Prostate gland (tissue), 2 donors: ENCODE results near the gene MPEG1.

Experiments
- POLR2A ChIP-seq: fragments of 450-650 bp; IDR thresholded peaks from one replicate; pipeline ENCODE4 v1.6.1; 2016; ENCODE audit warnings: antibody characterized with exemption, mild to moderate bottlenecking
- POLR2AphosphoS5 ChIP-seq: sonication (generic); formaldehyde crosslinking; IDR thresholded peaks from one replicate; pipeline ENCODE4 v1.6.1; 2017; ENCODE audit warnings: antibody characterized with exemption
- TF ChIP-seq, protein P1 (sequence below), 4 experiments: fragments of 200-600 bp in 2 of 4; fragments of 450-650 bp in 2 of 4; sonication (generic) in 2 of 4; IDR thresholded peaks; 1 replicate in 3 of 4; 2 replicates in 1 of 4; pipeline ENCODE4 v1.5.1; 2016 to 2019; ENCODE audit warnings: antibody characterized with exemption in 4 of 4, mild to moderate bottlenecking in 2 of 4, moderate library complexity in 2 of 4

DNA sequence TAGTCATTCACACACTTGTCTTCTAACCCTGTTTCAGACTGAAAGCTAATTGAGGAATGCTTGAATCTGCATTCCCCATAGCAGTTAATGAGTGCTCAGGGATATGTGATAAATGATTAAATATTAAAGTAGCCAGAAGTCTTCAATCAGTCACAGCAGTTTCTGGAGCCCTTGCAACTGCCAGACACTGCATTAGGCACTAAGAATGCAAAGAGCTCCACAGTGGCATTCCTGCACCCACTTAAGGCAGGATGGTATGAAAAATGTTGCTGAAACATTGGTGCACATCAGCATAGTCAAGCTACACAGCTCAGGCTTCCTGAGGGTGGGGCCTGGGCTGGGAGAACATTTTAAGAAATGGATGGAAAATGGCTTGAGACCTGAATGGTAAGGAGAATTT lies 34.3 kb downstream of the MPEG1 start:
- TF ChIP-seq, protein P1, sequence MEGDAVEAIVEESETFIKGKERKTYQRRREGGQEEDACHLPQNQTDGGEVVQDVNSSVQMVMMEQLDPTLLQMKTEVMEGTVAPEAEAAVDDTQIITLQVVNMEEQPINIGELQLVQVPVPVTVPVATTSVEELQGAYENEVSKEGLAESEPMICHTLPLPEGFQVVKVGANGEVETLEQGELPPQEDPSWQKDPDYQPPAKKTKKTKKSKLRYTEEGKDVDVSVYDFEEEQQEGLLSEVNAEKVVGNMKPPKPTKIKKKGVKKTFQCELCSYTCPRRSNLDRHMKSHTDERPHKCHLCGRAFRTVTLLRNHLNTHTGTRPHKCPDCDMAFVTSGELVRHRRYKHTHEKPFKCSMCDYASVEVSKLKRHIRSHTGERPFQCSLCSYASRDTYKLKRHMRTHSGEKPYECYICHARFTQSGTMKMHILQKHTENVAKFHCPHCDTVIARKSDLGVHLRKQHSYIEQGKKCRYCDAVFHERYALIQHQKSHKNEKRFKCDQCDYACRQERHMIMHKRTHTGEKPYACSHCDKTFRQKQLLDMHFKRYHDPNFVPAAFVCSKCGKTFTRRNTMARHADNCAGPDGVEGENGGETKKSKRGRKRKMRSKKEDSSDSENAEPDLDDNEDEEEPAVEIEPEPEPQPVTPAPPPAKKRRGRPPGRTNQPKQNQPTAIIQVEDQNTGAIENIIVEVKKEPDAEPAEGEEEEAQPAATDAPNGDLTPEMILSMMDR (IDR thresholded peaks at IDR 0.05): no peak
- TF ChIP-seq POLR2AphosphoS5: no peak
- TF ChIP-seq POLR2A: no peak
